NCI-H2196 (cell line): ENCODE results near the gene HHATL.

Experiments used
- DNase-seq: peaks from one replicate; lab custom pipeline; 2025; ENCODE audit not compliant: unreplicated experiment; lab: John Stamatoyannopoulos, UW

HHATL gene

DNA sequence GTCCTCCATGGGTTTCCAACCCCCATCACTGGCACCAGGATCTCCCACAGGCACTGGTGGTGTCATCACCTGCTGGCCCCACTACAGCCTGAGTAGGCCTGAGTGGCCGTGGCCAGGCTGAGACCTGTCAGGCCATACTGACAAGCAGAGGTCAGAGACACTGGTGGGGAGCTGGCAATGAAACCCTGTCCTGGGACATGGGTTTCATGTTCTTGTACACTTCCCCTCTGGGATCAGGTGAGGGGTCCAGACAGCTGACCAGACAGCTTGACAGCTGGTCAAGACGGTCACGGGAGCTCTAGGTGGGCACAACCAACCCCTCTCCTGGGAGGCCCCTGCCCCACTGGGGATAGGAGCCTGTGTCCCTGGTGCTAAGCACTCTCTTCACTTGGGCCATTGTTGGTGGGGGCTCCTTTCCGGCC, 36.0 kb downstream of the HHATL start:
- no peak for DNase-seq

DNA sequence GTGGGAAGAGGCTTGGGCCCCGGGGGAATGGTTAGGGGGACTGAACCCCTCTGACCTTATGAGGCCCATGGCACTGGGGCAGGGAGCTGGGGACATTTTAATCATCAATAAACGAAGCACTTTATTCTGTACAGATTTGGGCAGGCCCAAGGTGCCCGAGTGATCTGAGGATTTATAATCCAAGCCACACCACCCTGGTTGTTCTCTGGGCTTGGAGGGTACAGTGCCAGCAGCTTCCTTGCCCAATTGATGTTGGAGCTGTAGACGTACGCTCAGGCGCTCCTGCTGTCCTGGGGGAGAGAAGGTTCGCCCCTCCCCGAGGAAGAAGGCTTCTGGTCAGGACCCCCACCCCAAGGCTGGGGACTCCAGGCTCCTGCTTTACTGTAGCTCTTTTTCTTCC, 36.6 kb downstream of the HHATL start:
- no peak for DNase-seq

DNA sequence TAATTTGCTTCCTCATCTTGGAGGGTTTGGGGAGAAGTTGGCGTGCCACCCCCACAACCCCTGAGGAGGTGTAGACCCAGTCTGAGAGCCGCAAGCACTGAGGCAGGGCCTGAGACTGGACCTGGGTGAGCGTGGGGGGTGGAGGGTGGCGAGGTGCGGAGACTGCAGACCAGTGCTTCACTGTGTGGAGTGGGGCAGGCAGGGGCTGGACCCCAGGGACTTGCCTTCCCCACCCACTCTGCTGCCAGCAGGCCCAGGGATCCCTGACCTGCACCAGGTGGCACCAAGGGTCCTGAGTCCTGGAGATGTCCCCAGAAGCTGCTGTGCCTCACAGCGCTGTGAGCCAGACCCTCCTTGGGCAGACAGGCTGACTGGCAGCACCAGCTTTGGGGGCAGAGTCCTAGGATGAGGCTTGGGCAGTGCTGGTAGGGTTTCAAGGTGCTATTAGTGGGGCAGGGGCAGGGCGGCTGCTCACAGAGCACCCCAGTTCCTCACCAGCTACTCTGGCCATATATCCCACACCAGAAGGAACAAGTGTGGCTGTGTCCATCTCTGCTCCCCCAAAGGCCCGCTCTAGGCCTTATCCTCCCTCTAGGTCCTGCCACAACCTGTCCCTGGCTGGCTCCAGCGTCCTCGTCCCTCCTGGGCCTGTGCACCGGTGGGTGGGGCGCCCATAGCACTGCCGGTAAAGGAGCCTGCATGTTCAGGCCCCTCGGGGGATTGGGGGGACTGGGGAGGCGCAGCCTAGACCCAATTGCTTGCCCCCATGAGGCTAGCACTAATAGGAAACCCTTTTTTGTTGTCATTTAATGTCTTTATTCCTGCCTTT, 37.3 kb downstream of the HHATL start:
- DNase-seq = no peak

DNA sequence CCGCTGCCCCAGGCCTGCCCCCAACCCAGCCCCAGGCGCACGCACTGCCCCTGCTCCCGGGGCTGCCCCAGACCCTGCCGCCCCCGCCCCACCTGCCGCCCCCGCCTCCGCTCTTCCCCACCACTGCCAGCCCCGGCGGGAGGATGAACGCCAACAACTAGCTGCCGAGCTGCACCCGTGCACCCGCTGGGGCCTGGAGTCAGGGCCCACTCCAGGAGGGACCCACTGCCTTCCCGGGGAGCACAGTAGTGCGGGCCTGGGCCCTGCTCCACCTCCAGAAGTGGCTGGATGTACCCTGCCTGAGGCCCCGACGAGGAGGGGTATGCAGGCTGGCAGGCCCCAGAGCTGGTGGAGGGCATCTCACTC, 38.2 kb downstream of the HHATL start:
- no peak for DNase-seq

DNA sequence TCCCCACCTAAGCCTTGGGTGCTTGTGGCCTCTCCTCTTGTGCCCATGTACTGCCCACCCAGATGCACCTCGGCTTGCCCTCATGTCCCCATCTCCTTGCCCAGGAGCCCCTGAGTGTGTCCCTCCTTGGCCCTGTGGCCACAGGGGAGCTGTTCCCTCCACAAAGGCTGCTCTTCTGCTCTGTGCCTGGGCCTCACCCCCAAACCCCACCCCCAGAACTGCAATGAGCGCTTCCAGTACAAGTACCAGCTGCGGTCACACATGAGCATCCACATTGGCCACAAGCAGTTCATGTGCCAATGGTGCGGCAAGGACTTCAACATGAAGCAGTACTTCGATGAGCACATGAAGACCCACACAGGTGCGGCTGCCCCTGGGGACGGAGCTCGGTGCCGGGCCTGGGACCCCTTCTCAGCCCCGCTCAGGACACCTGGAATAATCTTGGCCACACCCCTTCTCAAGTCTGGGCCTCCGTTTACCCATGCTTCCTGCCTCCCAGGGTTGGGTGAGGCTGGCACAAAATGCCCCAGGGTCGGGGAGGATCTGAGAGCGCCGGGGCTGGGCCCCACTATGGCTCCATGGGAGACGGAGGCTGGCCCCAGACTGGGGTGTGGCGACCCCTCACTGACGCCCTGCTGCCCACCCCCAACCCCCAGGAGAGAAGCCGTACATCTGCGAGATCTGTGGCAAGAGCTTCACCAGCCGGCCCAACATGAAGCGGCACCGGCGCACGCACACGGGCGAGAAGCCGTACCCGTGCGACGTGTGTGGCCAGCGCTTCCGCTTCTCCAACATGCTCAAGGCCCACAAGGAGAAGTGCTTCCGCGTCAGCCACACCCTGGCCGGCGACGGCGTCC, 38.8 kb downstream of the HHATL start:
- no peak for DNase-seq

DNA sequence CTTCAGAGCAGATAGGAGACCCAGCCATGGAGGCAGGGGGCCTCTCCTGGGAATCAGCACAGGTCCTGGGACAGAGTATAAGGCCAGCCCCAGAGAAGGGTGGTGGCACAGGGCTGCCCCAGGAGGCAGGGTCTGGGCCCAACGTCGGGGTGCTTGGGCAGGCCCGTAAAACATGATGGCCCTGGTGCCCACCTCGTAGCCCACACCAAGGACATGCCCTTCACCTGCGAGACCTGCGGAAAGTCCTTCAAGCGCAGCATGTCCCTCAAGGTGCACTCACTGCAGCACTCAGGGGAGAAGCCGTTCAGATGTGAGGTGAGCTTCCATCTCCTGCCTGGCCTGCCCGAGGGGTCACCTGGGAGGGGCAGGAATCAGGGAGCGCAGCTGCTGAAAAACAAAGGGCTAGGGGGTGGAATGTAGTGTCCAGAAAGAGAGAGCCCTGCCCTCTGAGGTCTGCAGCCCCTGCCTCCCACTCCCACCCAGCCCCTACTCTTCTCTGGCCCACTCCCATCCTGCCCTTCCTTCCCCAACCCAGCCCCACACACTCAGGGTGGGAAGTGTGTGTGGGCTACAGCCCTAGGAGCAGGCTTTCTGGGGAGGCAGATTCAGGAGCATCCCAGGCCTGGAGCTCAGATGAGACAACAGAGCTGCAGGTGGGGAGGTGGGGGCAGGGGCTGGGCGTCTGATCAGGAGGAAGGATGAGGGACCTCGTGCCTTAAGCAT, 39.6 kb downstream of the HHATL start:
- no peak for DNase-seq

DNA sequence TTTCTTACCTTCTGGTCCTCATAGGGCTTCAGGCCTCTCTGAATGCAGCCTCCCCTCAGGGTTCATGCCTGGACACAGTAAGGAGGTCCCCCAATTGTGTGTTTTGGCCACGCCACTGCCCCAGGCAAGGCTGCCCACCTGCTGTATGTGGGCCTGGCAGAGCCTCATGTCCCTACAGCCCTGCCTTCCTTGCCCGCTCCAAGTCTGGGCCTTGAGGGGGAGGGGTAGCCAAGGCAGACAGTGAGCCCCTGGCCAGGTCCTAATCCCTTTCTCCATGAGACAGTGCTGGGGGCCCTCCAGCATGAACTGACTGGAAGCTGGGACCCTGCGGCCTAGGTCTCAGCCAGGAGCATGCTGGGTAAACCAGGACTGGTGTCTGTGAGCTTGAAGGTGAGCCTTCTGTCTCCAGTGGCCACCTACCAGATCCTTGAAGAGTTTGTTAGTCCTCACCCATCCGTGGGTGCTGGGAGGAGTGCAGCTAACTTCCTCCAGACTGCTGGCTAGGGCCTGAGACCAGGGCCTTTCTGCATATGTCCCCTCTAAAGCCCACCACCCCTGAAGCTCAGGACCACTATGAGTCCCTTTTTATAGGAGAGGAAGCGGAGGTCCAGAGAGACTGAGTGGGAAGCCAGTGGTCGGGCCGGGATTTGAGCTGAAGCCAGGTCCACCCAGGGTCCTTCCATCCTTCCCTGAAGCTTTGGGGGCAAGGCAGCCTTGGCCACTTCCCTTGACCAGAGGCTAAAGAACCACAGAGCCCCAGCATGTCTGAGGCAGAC, 40.4 kb downstream of the HHATL start:
- no peak for DNase-seq

DNA sequence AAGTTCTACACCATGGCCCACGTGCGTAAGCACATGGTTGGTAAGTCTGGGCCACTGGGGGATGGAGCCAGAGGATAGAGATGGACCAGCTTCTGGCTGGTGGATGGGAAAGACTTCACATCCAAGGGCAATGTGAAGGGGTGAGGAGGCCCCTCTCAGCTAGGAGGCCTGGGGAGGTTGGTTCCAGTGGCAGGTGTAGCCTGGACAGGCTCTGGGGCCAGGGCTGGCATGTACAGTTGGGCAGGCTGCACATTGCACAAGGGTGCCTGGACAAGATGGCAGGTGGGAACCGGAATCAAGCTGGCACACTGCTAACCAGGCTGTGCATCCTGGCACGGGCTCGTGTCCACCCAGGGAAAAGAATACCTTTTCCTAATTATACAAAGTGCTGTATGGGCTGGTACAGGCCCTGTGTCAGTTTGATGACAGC, 41.0 kb downstream of the HHATL start:
- no peak for DNase-seq

DNA sequence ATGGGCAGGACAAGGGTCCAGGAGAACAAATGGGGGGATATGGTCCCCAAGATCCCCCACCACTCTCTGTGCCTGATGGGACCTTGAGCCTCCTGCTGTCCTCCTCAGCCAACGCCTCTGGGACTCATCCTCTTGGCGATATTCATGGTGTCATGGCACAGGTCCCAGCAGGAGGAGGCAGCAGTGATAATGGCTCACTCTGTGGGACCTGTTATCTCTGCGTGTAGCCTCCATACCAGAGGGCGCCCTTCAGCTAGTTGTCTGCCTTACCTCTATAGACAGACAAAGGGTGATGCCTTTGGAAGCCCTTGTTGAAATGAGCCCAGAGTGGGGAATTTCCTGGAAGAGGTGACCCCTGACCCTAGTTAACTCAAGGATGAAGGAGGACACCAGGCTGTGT, 41.7 kb downstream of the HHATL start:
- DNase-seq = no peak

DNA sequence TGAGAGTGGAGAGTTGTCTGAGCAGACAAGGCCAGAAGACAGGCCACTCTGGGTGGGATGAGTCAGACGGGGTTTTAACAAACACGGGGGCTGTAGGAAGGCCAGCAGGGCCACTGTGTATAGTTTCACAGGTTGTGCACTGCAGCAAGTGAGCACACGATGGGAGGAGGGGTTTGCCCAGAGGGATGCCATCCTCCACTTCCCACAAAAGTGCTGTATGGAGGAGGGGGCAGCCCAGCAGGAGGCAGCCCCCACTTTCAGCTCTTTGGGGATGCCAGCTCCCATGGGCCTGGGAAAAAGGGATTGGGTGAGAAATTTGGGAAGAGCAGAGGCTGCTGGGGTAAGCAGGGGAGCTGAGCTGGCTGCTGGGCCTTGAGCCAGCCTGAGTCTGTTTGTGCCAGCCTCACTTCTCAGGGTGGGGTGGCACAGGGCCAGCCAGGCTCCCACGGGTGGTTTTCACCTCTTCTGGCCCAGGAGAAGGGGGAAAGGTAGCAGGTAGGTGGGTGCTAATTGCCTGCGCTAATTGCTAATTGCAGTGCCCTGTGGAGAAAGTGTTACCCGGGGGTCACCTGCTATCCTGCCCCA, 42.4 kb downstream of the HHATL start:
- no peak for DNase-seq

DNA sequence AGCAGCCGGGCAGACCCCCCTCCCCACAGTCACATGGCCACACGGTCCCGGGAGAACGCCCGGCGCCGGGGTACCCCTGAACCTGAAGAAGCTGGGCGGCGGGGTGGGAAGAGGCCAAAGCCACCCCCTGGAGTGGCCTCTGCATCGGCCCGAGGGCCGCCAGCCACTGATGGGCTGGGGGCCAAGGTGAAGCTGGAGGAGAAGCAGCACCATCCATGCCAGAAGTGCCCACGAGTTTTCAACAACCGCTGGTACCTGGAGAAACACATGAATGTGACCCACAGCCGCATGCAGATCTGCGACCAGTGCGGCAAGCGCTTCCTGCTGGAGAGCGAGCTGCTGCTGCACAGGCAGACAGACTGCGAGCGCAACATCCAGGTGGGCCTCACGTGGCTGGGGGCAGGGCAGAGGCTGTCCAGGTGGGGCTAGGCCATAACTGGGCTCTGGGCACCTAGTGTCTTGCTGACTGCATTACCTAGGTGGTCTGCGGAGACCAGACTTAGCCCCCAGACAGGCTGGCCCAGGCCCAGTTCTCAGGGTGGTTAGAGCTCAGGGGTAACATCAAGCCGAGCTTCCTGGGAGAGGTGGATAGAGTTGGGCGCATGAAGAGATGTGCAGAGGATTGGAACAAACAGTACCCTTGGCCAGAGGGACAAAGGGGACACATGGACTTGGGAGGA, 43.0 kb downstream of the HHATL start:
- DNase-seq = no peak

DNA sequence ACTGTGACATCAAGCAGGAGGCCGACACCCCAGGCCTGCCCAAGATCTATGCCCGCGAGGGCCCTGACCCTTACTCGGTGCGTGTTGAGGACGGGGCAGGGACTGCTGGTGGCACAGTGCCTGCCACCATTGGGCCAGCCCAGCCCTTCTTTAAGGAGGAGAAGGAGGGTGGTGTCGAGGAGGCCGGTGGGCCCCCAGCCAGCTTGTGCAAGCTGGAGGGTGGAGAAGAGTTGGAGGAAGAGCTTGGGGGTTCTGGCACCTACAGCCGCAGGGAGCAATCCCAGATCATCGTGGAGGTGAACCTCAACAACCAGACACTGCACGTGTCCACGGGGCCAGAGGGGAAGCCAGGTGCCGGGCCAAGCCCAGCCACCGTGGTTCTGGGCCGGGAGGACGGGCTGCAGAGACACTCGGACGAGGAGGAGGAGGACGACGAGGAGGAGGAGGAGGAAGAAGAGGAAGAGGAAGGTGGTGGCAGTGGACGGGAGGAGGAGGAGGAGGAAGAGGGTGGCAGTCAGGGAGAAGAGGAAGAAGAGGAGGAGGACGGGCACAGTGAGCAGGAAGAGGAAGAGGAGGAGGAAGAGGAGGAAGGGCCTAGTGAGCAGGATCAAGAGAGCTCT, 43.7 kb downstream of the HHATL start:
- no peak for DNase-seq

DNA sequence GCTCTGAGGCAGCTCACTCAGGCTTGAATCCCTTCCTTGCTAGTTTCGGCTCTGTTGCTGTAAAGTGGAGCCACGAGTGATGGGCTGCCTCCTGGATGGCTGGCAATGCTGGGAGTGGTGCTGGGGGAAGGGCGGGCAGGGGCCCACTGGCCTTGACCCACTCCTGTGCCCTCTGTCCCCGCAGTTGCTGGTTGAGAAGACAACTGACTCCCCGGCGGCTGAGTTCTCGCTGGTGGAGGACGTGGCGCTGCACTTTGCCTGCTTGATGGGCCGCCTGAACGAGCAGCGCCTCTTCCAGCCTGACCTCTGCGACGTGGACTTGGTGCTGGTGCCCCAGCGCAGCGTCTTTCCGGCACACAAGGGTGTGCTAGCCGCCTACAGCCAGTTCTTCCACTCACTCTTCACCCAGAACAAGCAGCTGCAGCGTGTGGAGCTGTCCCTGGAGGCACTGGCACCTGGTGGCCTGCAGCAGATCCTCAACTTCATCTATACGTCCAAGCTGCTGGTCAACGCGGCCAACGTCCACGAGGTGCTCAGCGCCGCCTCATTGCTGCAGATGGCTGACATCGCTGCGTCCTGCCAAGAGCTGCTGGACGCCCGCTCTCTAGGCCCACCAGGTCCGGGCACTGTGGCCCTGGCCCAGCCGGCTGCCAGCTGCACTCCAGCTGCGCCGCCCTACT, 44.4 kb downstream of the HHATL start:
- no peak for DNase-seq

DNA sequence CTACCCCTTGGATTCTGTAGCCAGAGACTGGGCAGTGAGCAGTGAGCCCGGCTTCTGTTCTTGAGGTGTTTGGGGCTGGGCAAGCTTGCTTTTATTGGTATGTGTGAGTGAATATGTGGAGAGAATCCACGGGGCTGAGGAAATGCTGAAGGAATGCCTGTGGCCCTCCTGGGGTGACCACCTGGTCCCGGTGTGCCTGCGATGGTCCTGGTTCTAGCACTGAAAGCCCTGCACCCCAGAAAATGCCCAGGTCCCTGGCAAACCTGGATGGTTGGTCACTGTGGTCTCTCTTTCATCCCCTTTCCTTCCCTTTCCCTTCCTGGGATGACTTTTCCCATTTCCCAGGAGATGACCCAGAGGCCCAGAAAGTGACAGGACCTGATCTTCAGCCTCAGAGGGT, 44.9 kb downstream of the HHATL start:
- DNase-seq = no peak

DNA sequence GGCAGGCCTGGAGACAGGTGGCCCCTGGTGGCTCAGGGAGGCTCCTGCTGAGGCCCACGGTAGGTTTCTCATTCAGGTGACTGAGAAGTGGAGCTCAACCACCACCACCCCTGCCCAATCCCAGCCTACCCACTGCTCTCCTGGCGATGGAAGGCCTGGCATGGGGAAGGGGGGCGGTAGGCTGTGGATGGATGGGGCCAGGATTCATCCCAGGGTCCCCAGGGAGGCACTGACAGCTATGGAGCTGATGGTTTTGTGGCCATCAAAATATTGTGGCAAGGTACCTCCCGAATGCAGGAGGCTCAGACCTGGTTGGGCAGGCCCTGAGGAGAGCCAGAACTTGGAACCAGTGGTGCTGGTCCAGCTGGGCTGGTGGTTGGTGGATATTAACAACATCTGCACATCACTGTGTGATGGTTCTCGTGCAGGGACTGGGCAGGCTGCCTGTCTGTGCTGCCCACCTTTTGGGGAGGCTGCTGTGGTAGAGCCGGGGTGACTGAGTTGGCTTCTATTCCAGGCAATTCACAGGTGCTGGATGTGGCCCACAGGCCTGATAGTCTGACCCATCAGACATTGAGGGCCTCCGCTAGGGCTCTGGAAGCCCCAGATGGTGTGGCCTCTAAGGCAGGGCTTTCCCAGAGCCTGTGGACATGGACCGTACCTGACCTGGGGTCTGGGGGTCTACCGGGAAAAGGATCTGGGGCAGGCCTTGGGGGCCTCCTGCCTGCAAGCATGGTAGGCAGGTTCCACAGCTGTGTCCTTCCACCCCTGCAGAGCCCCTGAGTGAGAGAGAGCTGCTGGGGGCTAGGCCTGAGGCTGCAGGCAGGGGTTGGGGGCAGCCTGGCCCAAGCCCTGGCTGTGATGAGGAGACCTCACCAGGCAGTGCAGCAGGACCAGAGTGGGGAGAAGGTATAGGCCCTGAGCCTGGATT, 45.7 kb downstream of the HHATL start:
- DNase-seq = no peak

DNA sequence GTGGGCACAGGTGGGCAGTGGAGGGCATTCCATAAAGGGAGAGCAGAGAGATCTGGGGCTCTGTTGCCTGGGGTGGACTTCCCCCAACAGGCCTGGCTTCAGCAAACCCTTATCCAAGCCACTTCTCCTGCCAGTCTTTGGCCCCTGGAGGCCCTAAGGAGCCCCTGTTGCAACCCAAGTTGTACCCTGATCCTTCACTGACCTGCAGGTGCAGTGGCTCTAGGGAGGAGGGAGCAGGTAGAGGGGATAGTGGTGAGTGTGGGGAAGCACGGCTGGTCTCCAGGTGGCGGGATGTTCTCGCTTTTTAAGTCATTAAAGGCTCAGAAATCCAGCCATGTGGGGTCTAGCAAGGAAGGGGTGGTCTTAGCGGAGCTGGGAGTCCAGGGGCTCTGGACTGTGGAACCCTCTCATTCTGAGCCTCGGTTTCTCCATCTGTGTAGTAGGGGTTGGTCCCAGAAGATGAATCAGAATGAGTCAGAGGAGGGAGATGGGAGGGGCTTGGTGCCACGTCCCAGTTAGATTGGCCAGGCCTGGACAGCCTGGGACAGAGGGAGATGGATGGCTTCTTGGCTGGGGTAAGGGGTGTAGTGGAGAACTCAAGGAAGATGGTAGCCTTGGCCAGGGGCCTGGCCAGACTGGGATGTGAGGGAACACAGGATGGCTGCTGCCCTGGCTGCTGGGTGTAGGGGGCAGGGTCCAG, 46.5 kb downstream of the HHATL start:
- no peak for DNase-seq

DNA sequence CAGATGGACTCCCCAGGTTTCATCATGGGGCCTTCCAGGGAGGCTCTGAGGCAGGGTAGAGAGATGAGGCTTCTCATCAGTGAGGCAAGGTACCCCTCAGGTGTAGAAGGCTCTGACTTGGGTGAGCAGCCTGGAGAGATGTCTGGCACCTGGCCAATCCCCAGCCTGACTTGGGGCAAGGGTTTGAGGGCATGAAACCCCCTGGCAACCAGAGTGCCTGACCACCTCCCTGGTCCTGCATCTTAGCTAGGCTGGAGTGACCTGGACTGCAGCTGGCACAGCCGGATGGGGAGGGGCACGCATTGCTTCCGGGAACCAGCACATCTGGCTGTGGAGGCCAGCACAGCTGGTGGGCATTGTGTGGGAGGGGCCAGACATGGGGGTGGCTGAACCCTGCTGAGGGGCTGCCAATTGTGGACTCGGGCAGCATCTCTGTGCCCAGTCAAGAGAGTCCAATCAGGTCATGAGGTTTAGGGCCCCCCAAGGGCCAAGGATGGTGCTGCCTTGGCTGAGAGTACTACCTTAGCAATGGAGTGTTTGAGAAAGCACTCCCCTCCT, 47.2 kb downstream of the HHATL start:
- DNase-seq = no peak
